GM12864 (cell line): Measurements from ENCODE around the gene KRTAP19-6.
"Not testable (repeated sequence)": the region's sequence is repeated elsewhere in the genome, so short reads cannot be mapped to it uniquely, and the experiment has no call there.

Experiments
- DNase-seq: peaks from one replicate; pipeline ENCODE4 v3.0.0-alpha.2; 2011; ENCODE audit warnings: low read depth
- H3K4me3 ChIP-seq: 2 replicates; pipeline ENCODE4 v1.5.1; 2011; ENCODE audit warnings: mild to moderate bottlenecking, low read depth, low read length, control low read depth
- TF ChIP-seq, protein P1 (sequence below): IDR thresholded peaks from 2 replicates; pipeline ENCODE4 v1.5.1; 2011; ENCODE audit warnings: low read depth, mild to moderate bottlenecking, moderate library complexity, low read length, control low read depth, inconsistent platforms; ENCODE audit errors: missing control alignments

Gene KRTAP19-6

DNA sequence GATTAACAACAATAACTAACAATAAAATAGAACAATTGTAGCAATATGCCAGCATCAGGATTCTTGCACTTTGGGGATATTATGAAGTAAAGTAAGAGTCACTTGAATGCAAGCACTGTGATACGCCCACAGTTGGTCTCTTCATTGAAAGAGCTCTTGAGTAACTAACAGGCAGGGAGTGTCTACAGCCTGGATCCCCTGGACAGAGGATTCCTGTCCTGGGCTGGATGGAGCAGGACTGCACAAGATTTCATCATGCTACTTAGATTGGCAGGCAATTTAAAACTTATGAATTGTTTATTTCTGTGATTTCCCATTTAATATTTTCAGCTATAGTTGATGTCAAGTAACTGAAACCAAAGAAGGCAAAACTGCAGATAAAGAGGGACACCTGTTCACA lies 26.0 kb downstream of the KRTAP19-6 start:
- TF ChIP-seq, protein P1, sequence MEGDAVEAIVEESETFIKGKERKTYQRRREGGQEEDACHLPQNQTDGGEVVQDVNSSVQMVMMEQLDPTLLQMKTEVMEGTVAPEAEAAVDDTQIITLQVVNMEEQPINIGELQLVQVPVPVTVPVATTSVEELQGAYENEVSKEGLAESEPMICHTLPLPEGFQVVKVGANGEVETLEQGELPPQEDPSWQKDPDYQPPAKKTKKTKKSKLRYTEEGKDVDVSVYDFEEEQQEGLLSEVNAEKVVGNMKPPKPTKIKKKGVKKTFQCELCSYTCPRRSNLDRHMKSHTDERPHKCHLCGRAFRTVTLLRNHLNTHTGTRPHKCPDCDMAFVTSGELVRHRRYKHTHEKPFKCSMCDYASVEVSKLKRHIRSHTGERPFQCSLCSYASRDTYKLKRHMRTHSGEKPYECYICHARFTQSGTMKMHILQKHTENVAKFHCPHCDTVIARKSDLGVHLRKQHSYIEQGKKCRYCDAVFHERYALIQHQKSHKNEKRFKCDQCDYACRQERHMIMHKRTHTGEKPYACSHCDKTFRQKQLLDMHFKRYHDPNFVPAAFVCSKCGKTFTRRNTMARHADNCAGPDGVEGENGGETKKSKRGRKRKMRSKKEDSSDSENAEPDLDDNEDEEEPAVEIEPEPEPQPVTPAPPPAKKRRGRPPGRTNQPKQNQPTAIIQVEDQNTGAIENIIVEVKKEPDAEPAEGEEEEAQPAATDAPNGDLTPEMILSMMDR: no peak
- DNase-seq: no peak
- no peak overlapping the region for H3K4me3 ChIP-seq

DNA sequence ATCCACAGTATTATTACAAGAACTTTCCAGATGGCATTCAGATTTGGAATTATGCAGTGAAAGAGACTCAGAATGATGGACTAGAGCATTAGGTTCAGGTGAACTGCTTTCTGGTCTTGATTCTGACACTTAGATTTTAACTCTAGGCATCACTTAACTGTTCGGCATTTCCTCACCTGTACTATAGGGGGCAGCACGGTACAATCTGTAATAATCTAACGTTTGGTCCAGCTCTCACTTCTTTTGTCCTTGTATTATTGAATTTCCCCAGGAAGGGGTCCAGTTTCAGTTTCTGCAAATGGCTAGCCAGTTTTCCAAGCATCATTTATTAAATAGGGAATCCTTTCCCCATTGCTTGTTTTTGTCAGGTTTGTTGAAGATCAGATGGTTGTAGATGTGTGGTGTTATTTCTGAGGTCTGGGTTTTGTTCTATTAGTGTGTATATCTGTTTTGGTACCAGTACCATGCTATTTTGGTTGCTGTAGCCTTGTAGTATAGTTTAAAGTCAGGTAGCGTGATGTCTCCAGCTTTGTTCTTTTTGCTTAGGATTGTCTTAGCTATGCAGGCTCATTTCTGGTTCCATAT lies 36.0 kb downstream of the KRTAP19-6 start:
- not testable (repeated sequence) for DNase-seq, H3K4me3 ChIP-seq
- TF ChIP-seq, protein P1: peak; percentile 30

DNA sequence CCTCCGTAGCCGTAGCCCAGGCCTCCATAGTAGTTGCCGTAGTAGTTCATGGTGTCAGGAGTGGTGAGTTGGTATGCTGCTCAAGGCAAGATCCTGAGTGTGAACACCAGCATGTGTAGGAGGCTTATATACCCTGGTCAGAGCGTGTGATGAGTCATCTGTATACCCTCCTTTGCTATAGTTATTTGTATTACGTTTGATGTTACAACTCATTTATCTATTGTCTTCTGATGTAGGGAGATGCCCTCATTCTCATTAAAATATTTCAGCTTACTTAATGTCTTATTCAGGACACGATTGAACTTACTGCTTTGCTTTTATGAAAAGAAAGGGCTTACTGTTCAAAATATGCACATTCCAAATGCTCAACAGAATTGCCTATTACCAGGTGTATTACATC lies 39.6 kb downstream of the KRTAP19-6 start, which contains the start of gene KRTAP19-5:
KRTAP19-5 (minus strand) TSS at position 101 of the 400 bp plus-strand sequence; CDS start at position 50, 51 bp downstream.
- no peak within 1 kb of the TSS for H3K4me3 ChIP-seq
- DNase-seq: no peak
- TF ChIP-seq, protein P1: no peak

DNA sequence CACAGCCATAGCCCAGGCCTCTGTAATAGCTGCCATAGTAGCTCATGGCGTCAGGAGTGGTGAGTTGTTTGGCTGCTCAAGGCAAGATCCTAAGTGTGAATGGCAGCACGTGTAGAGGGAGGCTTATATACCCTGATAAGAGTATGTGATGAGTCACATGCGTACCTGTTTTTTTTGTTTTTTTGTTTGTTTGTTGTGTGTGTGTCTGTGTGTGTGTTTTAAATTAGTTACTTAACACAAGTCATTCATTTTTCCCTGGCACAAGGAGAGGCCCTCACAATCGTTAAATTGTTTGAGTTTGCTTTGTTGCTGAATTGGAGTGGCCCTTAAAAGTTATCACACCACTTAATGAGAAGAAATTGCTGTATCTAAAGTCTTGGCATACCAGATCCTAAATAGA lies 44.6 kb downstream of the KRTAP19-6 start, which contains the start of gene KRTAP19-4:
KRTAP19-4 (minus strand) TSS at position 101 of the 400 bp plus-strand sequence; CDS start at position 46, 55 bp downstream.
- no peak for DNase-seq
- no peak within 1 kb of the TSS for H3K4me3 ChIP-seq
- TF ChIP-seq, protein P1: no peak

DNA sequence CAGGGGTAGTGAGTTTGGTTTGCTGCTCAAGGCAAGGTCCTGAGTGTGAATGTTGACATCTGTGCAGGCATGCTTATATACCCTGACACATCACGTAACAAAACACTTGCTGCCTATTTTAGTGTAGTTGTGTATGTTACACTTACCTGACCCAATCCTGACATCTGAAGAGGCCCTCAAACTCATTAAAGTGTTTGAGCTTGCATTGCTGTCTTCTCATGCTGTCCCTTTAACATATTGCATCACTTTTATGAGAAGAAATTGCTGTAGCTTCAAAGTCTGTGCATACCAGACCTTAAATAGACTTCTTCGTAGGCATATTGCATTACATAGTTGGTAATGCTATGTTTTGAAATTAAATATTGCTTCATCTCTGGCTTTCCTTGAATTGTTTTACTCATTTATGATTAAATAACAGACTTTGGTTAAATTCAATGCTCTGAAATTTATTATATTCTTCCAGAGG lies 49.7 kb downstream of the KRTAP19-6 start, which contains the start of gene KRTAP19-3:
KRTAP19-3 (minus strand) TSS at position 51 of the 466 bp plus-strand sequence. CDS start 56 bp downstream, outside the sequence.
- DNase-seq: no peak
- no peak within 1 kb of the TSS for H3K4me3 ChIP-seq
- TF ChIP-seq, protein P1: no peak
